ENCODE measurements around the gene BMPER.

BMPER gene

GRCh38 chr7:33973231-33974015 lies 68.1 kb downstream of the BMPER start:
- DNase-seq: no peak

GRCh38 chr7:33979300-33979806 lies 74.0 kb downstream of the BMPER start:
- no peak for DNase-seq

GRCh38 chr7:33979807-33980355 lies 74.5 kb downstream of the BMPER start:
- no peak for DNase-seq

- DNase-seq: no peak
Observed at GRCh38 chr7:33981226-33981625, 75.9 kb downstream of the BMPER start.

GRCh38 chr7:33981671-33982424 lies 76.5 kb downstream of the BMPER start:
- DNase-seq: no peak

GRCh38 chr7:33982425-33982786 lies 77.1 kb downstream of the BMPER start:
- no peak for DNase-seq

GRCh38 chr7:33986451-33986850 lies 81.1 kb downstream of the BMPER start:
- DNase-seq: no peak

GRCh38 chr7:33986951-33987947 lies 81.9 kb downstream of the BMPER start:
- no peak for DNase-seq

GRCh38 chr7:33996899-33997298 lies 91.6 kb downstream of the BMPER start:
- no peak for DNase-seq

- DNase-seq: no peak
Observed at GRCh38 chr7:33998476-33998875, 93.1 kb downstream of the BMPER start.

GRCh38 chr7:34011017-34011695 lies 105.8 kb downstream of the BMPER start:
- no peak for DNase-seq

- no peak for DNase-seq
Observed at GRCh38 chr7:34011696-34012095, 106.4 kb downstream of the BMPER start.

GRCh38 chr7:34013421-34013820 lies 108.1 kb downstream of the BMPER start:
- no peak for DNase-seq

GRCh38 chr7:34015651-34016050 lies 110.3 kb downstream of the BMPER start:
- DNase-seq: no peak

GRCh38 chr7:34016876-34017275 lies 111.5 kb downstream of the BMPER start:
- DNase-seq: no peak

- DNase-seq: no peak
Observed at GRCh38 chr7:34019301-34019790, 114.0 kb downstream of the BMPER start.

- DNase-seq: no peak
Observed at GRCh38 chr7:34022626-34023025, 117.3 kb downstream of the BMPER start.

- DNase-seq: no peak
Observed at GRCh38 chr7:34025600-34025999, 120.3 kb downstream of the BMPER start.

GRCh38 chr7:34026481-34027190 lies 121.3 kb downstream of the BMPER start:
- no peak for DNase-seq

- DNase-seq: no peak
Observed at GRCh38 chr7:34031156-34031555, 125.8 kb downstream of the BMPER start.

GRCh38 chr7:34034728-34035127 lies 129.4 kb downstream of the BMPER start:
- DNase-seq: no peak

Measured in activated CD4-positive, alpha-beta T cell treated with anti-CD3 and anti-CD28 coated beads, Interleukin-2, amount 50 U/mL, for 4 hours (primary cell).